T-helper 17 cell (primary cell): Measurements from ENCODE around the gene ZGPAT. TPM values are rescaled to one million over a fixed set of nuclear protein-coding genes. Genes with fewer than 3 reads are reported as not detected.

ENCODE experiments used
- ATAC-seq: fragments of 150-1000 bp; cut with Tn5 transposase; 2 replicates; pipeline ENCODE4 v1.10.0; 2021; ENCODE audit warnings: mild to moderate bottlenecking, moderate library complexity
- DNase-seq, 3 donors: peaks; one replicate each; pipeline versions ENCODE4 v3.0.0 to v3.0.0-alpha.2; 2020 to 2021
- H3K9me3 ChIP-seq: one replicate; pipeline ENCODE4 v1.7.0; 2013; ENCODE audit warnings: low read length, mild to moderate bottlenecking; ENCODE audit not compliant: control insufficient read depth, poor library complexity, severe bottlenecking
- H3K27ac Mint-ChIP-seq: one replicate; pipeline ENCODE4 v1.8.0; 2022; ENCODE audit warnings: mild to moderate bottlenecking, moderate library complexity, mixed read lengths
- H3K27me3 Mint-ChIP-seq: one replicate; pipeline ENCODE4 v1.8.0; 2022; ENCODE audit warnings: mixed read lengths
- H3K36me3 Mint-ChIP-seq: one replicate; pipeline ENCODE4 v1.8.0; 2022; ENCODE audit warnings: low read depth, mixed read lengths
- H3K4me1 Mint-ChIP-seq: one replicate; pipeline ENCODE4 v1.8.0; 2022; ENCODE audit warnings: mild to moderate bottlenecking, mixed read lengths
- H3K4me3 Mint-ChIP-seq: one replicate; pipeline ENCODE4 v1.8.0; 2022; ENCODE audit warnings: mild to moderate bottlenecking, moderate library complexity, mixed read lengths
- total RNA-seq, 4 donors: library from RNA in 2 of 4; stranded (reverse) in 2 of 4; gene quantifications; one replicate each; pipeline ENCODE4 v1.2.3 and lab custom pipeline; 2022 to 2026

Gene ZGPAT
- total RNA-seq, 2 donors from 2014 or later, result 35.0 to 39.8 TPM

DNA sequence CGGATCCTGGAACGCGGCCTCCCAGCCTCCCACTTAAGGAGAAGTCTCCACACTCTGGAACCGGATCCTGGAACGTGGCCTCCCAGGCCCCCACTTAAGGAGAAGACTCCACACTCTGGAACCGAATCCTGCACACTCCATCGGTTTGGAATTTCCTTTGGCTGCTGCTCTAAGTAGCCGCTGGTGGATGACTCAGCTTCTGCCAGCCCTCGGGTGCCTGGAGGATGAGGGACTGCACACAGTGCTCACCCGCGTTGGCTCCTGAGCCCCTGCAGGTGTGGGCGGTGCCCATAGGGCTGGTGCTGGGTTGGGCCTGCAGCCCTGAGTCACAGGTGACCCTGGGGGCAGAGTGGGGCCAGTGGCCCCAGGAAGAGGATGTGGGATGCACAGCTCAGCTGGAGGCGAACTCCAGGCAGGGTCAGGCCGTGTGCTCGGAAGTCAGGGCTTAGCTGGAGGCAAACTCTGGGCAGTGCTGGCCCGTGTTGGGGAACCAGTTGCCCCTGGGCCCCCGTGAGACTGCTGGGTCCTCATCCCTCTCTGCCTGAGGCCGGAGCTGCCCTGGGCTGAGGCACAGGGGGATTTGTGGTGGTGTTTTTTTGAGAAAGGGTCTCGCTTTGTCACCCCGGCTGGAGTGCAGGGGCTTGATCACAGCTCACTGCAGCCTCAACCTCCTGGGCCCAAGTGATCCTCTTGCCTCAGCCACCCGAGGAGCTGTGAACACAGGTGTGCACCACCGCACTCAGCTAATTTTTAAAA lies 25.3 kb upstream of the ZGPAT start:
- Mint-ChIP-seq H3K27me3 (no peaks in the 10 kb centered on the region), H3K4me1 (peaks cover 5% of the 10 kb centered on the region), H3K36me3 (no peaks in the 10 kb centered on the region), H3K27ac (no peak overlapping the region), H3K4me3 (no peak overlapping the region)
- no peaks in the 10 kb centered on the region for H3K9me3 ChIP-seq
- DNase-seq (no peak), ATAC-seq (no peak)

DNA sequence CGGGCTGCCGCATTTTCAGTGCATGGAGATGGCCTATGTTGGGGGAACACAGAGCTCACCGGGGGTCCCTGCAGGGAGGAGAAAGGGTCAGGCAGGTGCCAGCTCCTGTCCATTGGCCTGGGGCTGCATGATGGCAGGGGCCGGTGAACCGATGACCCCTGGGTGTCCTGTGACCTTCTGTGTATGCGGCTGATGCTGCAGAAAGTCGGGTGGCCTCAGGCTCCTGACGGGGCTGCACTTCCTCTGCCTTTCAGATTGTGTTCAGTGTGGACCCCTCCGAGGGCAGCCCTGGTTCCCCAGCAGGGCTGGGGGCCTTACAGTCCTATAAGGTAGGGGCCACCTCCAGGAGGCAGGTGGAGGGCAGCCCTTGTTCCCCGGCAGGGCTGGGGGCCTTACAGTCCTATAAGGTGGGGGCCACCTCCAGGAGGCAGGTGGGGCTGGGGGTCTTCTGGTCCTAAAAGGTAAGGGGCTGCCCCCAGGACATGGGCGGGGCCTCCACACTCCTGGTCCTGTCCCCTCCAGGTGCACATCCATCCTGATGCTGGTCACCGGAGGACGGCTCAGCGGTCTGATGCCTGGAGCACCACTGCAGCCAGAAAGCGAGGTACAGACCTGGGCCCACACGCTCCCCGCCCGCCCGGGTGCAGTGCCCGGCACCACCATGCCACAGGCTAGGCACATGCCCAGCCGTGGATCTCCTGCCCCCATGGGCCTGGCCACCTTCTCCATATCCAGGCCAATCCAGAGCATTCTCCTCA lies 22.4 kb upstream of the ZGPAT start:
- no peaks in the 10 kb centered on the region for H3K27me3 Mint-ChIP-seq
- H3K4me3 Mint-ChIP-seq, result no peak overlapping the region
- no peak for DNase-seq
- no peak overlapping the region for H3K27ac Mint-ChIP-seq
- peaks cover 2% of the 10 kb centered on the region for H3K4me1 Mint-ChIP-seq
- H3K9me3 ChIP-seq, result no peaks in the 10 kb centered on the region
- no peaks in the 10 kb centered on the region for H3K36me3 Mint-ChIP-seq
- ATAC-seq, result no peak

DNA sequence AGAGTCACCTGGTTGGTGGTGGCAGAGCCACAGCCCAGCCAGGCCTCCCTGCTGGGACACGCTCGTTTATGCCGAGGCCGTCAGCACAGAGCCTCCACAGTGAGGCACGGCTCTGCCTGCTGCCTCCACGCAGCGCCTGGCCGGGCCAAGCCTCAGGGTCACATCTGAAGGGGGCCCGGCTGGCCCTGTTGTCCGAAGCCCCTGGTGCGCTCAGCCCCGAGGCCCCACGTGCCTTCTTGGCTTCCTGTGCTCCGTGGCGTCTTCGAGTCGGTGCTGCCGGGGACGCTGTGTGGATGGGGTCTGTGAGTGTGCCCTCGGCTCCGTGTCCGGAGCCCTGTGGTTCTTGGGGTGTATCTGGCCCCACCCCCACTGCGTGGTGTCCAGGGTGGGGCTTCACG lies 21.7 kb upstream of the ZGPAT start:
- no peak for DNase-seq
- no peaks in the 10 kb centered on the region for H3K36me3 Mint-ChIP-seq
- H3K27ac Mint-ChIP-seq, result peak overlapping the region; percentile 34
- peaks cover 2% of the 10 kb centered on the region for H3K4me1 Mint-ChIP-seq
- no peak overlapping the region for H3K4me3 Mint-ChIP-seq
- no peaks in the 10 kb centered on the region for H3K27me3 Mint-ChIP-seq
- no peaks in the 10 kb centered on the region for H3K9me3 ChIP-seq
- ATAC-seq, result no peak

DNA sequence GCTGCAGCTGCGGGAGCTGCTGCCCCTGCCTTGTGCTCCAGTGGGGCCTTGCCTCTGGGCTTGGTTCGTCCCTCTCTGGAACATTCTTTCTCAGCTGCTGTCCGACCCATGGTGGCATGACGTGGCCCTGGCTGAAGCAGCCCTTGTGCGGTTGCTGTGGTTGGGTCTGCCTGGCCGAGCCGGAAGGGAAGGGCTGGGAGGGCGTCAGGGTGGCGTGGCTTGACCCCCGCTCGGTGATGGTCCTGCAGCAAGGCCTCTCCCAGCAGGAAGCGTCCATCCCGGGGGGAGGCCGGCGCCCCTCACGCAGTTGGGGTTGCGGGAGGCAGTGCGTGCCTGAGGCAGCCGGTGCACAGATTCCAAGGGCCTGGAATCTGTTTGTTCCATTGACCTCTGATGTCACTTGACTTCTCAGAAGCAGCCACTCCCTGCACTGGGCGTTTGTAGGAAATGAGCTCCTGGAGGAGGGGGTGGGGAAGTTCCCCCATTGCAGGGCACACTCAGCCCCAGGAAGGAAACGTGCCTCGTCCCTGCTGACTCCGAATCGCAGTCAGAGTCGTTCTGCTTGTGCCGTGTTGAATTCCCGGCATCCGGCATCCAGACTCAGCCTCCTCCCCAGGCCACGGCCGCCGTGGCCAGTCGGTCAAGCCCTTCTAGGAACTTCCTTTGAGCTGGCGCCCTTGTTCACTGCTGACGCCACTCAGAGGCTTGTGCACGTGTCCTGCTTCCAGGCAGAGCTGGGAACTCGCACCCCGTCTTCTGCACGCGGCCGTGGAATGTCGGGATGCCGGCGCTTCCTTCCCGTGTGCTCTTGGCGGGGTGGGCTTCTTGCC lies 21.1 kb upstream of the ZGPAT start:
- H3K9me3 ChIP-seq, result no peaks in the 10 kb centered on the region
- Mint-ChIP-seq H3K36me3 (no peaks in the 10 kb centered on the region), H3K4me1 (peaks cover 2% of the 10 kb centered on the region), H3K4me3 (peak overlapping the region; percentile 36), H3K27me3 (no peaks in the 10 kb centered on the region), H3K27ac (peak overlapping the region; percentile 34)
- peak; percentile 57 for ATAC-seq
- DNase-seq, result no peak

DNA sequence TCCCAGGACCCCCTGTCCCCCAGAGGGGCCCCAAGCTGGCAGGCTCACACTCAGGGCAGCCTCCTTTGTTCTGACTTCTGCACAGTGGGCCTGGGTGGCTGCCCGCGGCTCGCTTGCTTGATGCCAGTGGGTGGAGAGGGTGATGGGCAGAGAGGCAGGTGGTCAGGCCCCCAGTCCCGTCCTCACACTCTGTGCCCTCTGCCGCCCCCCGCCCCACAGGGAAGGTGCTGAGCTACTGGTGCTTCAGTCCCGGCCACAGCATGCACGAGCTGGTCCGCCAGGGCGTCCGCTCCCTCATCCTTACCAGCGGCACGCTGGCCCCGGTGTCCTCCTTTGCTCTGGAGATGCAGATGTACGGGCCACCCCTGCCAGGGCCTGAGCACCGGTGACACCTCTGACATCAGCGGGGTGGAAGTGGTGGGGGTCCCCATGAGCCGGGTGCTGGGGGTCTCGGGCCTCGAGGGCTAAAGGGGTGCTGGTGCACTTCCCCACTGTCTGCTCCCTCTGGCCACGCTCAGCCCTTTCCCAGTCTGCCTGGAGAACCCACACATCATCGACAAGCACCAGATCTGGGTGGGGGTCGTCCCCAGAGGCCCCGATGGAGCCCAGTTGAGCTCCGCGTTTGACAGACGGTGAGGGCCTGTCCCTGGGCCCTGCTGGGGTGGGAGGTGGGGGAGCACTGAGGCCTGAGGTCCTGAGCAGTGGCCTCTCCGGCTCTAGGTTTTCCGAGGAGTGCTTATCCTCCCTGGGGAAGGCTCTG lies 20.2 kb upstream of the ZGPAT start:
- no peak overlapping the region for H3K27ac Mint-ChIP-seq
- ATAC-seq (no peak), DNase-seq (no peak)
- H3K27me3 Mint-ChIP-seq, result no peaks in the 10 kb centered on the region
- H3K9me3 ChIP-seq, result no peaks in the 10 kb centered on the region
- H3K4me3 Mint-ChIP-seq, result peak overlapping the region; percentile 36
- peaks cover 2% of the 10 kb centered on the region for H3K4me1 Mint-ChIP-seq
- H3K36me3 Mint-ChIP-seq, result no peaks in the 10 kb centered on the region

DNA sequence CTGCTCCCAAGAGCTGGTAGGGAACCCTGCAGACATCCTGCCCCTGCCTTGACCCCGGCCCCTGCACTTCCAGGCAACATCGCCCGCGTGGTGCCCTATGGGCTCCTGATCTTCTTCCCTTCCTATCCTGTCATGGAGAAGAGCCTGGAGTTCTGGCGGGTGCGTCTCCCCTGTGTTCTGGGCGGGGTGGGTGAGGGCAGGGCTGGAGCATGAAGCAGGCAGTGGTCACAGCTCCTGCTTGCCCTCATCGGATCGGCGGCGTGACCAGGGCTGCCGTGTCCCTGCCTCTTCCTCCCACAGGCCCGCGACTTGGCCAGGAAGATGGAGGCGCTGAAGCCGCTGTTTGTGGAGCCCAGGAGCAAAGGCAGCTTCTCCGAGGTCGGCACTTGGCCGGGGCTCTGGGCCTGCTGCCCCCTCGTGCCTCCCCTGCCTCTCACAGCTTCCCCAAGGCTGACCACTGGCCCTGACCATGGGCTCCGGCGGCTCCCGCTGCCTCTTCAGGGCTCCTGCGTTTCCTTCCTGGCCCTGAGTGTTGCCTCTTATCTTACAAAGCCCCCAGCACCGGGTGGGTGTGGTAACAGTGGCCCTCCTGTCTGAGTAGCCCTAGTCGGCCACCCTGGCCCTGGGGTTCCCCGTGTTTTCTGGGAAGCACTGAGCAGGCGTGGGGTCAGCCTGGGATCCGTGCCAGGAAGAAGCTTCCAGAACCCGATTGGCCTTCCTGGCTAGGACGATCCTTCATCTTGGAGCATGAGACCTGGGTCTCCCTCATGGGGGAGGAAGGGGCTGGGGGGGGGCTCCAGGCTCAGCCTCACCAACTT lies 19.4 kb upstream of the ZGPAT start:
- DNase-seq (no peak), ATAC-seq (no peak)
- no peaks in the 10 kb centered on the region for H3K27me3 Mint-ChIP-seq
- H3K9me3 ChIP-seq, result no peaks in the 10 kb centered on the region
- H3K4me1 Mint-ChIP-seq, result peaks cover 2% of the 10 kb centered on the region
- H3K36me3 Mint-ChIP-seq, result no peaks in the 10 kb centered on the region
- no peak overlapping the region for H3K27ac Mint-ChIP-seq
- H3K4me3 Mint-ChIP-seq, result peak overlapping the region; percentile 59

DNA sequence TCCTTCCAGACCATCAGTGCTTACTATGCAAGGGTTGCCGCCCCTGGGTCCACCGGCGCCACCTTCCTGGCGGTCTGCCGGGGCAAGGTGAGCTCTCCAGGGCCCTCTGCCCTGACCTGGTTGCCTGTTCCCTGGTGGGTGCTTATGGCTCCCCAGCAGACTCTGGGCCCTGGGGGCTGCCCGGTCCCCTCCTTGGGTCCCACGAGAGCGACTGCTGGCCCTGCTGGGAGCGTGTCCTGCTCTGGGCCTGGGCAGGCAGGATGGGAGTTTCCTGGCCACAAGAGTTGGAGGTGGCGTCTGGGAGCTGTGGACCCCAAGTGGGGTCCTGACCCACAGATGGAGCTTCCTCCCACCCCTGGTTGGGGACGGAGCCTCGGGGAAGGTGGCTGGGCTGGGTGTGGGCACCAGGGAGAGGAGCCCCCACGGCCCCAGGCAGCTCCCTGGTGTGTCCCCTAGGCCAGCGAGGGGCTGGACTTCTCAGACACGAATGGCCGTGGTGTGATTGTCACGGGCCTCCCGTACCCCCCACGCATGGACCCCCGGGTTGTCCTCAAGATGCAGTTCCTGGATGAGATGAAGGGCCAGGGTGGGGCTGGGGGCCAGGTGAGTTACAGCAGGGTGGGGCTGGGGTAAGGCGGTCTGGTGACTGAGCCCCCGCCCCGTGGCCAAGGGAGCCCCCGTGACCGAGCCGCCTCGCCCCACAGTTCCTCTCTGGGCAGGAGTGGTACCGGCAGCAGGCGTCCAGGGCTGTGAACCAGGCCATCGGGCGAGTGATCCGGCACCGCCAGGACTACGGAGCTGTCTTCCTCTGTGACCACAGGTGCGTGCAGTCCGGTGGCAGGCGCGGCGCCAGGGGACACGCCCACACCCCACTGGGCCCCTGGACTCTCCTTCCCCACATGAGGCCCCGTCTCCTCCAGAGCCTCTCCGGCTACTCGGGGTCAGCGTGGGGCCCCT lies 18.5 kb upstream of the ZGPAT start:
- Mint-ChIP-seq H3K27ac (no peak overlapping the region), H3K4me3 (no peak overlapping the region), H3K4me1 (peaks cover 2% of the 10 kb centered on the region), H3K27me3 (no peaks in the 10 kb centered on the region), H3K36me3 (no peaks in the 10 kb centered on the region)
- ATAC-seq, result no peak
- no peaks in the 10 kb centered on the region for H3K9me3 ChIP-seq
- DNase-seq, result no peak

DNA sequence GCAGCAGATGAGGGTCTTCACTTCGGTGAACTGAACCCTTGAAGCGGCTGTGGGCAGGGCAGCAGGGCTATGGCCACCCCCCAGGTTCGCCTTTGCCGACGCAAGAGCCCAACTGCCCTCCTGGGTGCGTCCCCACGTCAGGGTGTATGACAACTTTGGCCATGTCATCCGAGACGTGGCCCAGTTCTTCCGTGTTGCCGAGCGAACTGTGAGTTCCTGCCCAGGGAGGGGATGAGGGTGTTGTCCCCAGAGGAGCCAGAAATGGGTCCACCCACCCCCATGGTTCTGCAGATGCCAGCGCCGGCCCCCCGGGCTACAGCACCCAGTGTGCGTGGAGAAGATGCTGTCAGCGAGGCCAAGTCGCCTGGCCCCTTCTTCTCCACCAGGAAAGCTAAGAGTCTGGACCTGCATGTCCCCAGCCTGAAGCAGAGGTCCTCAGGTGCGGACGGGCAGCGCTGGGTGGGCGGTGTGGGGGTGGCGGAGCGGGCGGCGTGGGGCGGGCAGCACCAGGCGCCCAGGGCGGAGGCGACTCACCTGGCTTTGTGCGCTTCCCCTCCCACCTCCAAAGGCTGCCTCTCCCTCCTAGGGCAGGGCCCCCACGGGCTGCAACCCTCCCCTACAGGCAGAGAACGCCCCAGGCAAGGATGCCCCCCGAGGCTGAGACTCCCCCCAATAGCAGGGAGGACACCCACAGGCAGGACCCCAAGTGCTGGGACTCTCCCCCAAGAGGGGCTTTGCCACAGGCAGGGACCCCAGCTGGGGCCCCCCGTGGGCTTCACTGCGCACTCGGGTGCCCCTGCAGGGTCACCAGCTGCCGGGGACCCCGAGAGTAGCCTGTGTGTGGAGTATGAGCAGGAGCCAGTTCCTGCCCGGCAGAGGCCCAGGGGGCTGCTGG lies 17.6 kb upstream of the ZGPAT start:
- H3K36me3 Mint-ChIP-seq, result no peaks in the 10 kb centered on the region
- ATAC-seq (no peak), DNase-seq (no peak)
- no peak overlapping the region for H3K4me3 Mint-ChIP-seq
- H3K4me1 Mint-ChIP-seq, result peaks cover 2% of the 10 kb centered on the region
- no peaks in the 10 kb centered on the region for H3K9me3 ChIP-seq
- H3K27ac Mint-ChIP-seq, result no peak overlapping the region
- no peaks in the 10 kb centered on the region for H3K27me3 Mint-ChIP-seq

DNA sequence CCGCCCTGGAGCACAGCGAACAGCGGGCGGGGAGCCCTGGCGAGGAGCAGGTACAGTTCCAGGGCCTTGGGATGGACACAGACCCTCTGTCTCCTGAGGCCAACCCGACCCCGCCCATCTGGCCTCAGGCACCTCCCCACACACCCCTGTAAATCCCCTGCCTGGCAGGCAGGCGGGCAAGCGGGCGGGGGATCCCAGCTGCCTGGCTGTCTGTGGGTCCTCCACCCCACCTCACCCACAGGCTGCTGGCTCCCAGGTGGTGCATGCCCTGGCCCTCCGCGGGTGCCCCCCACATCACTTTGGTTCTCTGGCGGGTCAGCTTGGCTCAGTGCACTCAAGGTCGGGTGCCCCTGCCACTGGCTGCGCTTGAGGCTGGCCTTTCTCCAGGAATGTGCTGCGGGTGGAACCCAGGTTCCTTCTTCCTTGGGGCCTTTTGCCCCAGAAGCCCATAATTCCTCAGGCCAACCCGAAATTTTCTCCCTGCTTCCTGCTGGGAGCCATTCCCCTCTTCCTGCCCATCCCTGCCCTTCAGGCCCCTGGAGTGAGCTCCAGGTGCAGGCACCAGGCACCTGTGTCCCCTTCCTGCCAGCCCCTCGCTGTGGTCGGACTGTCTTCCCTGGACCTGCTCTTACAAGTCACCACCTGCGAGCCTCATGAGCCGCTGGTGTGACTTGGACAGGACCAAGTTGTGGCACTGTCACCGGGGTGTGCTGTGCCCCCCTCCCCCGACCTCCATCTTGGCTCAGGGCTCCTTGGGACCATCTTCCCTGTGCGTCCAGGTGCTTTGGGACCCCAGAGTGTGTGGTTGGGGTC lies 16.7 kb upstream of the ZGPAT start:
- DNase-seq, result no peak
- H3K9me3 ChIP-seq, result no peaks in the 10 kb centered on the region
- Mint-ChIP-seq H3K27ac (peak overlapping the region; percentile 85), H3K27me3 (no peaks in the 10 kb centered on the region), H3K36me3 (no peaks in the 10 kb centered on the region), H3K4me3 (peak overlapping the region; percentile 36), H3K4me1 (peaks cover 3% of the 10 kb centered on the region)
- ATAC-seq, result peak; percentile 21

DNA sequence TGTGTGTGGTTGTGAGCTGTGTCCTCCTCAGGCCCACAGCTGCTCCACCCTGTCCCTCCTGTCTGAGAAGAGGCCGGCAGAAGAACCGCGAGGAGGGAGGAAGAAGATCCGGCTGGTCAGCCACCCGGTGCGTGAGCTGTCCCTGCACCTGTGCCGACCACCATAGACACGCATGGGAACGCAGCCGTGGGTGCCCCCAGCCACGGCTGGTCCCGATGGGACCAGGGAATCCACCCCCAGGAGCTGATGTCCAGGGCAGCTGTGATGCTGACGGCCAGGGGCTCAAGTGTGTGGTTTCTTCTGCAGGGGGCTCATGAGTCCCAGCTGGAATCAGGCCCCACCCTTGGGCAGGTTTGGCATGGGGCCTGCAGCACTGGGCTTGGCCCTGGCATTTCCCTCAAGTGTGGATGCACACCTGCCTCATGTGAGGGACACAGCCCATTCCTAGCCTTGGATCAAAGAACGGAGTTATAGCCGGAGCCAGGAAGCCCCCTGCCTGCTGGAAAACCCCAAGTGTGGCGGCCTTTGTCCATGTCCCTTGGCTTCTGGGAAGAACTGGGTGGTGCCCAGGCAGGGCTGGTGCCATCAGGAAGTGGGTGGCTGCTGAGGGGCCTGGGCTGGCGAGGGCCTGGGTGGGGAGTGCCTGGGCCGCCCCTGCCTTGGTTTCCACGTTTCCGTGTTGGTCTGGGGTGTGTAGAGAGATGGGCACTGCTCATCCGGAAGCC lies 16.0 kb upstream of the ZGPAT start:
- ATAC-seq (no peak), DNase-seq (no peak)
- H3K27ac Mint-ChIP-seq, result peak overlapping the region; percentile 85
- no peak overlapping the region for H3K4me3 Mint-ChIP-seq
- H3K4me1 Mint-ChIP-seq, result peaks cover 5% of the 10 kb centered on the region
- no peaks in the 10 kb centered on the region for H3K36me3 Mint-ChIP-seq
- H3K27me3 Mint-ChIP-seq, result no peaks in the 10 kb centered on the region
- no peaks in the 10 kb centered on the region for H3K9me3 ChIP-seq
